AG09309 (cell line): Measurements from ENCODE around the gene GOLT1B.
A peak's percentile ranks its signal among the peaks of the same experiment; 100 is the strongest.

Experiments
- DNase-seq: peaks from one replicate; pipeline ENCODE4 v3.0.0-alpha.2; 2010; ENCODE audit warnings: low read depth
- H3K4me3 ChIP-seq: 2 replicates; pipeline ENCODE4 v1.5.1; 2011; ENCODE audit warnings: mild to moderate bottlenecking, low read depth, low read length, moderate library complexity; ENCODE audit not compliant: control insufficient read depth
- TF ChIP-seq, protein P1 (sequence below): IDR thresholded peaks from 2 replicates; pipeline ENCODE4 v1.5.1; 2011; ENCODE audit warnings: mild to moderate bottlenecking, low read depth, low read length, inconsistent platforms; ENCODE audit not compliant: insufficient read depth, control insufficient read depth; ENCODE audit errors: missing control alignments

The GOLT1B gene

GRCh38 chr12:21516281-21516680, 14.7 kb downstream of the GOLT1B start:
- DNase-seq = no peak
- H3K4me3 ChIP-seq = no peak overlapping the region
- TF ChIP-seq, protein P1, sequence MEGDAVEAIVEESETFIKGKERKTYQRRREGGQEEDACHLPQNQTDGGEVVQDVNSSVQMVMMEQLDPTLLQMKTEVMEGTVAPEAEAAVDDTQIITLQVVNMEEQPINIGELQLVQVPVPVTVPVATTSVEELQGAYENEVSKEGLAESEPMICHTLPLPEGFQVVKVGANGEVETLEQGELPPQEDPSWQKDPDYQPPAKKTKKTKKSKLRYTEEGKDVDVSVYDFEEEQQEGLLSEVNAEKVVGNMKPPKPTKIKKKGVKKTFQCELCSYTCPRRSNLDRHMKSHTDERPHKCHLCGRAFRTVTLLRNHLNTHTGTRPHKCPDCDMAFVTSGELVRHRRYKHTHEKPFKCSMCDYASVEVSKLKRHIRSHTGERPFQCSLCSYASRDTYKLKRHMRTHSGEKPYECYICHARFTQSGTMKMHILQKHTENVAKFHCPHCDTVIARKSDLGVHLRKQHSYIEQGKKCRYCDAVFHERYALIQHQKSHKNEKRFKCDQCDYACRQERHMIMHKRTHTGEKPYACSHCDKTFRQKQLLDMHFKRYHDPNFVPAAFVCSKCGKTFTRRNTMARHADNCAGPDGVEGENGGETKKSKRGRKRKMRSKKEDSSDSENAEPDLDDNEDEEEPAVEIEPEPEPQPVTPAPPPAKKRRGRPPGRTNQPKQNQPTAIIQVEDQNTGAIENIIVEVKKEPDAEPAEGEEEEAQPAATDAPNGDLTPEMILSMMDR = no peak

DNA sequence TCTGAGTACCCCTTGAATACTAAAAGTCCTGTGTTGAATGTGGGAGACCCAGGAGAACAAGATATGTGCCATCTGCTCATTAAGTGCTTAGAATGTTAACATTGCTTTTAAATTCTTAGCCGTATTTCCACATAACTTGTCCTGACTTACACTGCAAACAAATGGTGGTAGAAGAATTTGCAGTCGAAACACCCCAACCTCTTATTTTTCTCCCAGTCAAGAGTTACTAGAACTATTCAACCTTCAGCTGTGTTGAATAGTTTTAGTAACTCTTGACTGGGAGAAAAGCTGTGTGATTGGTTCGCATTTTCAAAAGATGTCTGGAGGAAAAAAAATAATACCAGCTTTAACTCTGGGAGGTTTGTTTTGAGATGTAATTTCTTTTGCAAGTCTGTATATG, 16.9 kb downstream of the GOLT1B start:
- no peak overlapping the region for H3K4me3 ChIP-seq
- no peak for DNase-seq
- TF ChIP-seq, protein P1 = no peak

DNA sequence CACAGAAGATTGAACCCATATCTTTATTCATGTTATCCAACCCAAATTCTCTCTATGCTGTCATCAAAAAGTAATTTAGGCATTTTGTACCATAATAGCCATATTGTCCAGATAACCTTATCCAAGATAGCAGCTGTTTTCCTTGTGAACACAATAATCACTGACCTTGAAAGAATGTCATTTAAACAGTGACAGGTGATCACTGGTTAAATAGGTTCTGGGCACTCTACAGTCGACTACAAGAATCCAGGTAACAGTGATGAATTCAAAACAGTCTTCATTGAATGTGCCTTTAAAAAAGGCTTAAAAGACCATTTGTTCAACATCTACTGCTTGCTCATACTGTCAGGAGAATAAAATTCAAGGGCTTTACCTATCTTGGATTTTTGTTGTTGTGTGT, 20.0 kb downstream of the GOLT1B start:
- no peak overlapping the region for H3K4me3 ChIP-seq
- DNase-seq = no peak
- TF ChIP-seq, protein P1 = no peak

GRCh38 chr12:21523148-21523547, 21.6 kb downstream of the GOLT1B start:
- no peak overlapping the region for H3K4me3 ChIP-seq
- no peak for DNase-seq
- TF ChIP-seq, protein P1 = no peak

DNA sequence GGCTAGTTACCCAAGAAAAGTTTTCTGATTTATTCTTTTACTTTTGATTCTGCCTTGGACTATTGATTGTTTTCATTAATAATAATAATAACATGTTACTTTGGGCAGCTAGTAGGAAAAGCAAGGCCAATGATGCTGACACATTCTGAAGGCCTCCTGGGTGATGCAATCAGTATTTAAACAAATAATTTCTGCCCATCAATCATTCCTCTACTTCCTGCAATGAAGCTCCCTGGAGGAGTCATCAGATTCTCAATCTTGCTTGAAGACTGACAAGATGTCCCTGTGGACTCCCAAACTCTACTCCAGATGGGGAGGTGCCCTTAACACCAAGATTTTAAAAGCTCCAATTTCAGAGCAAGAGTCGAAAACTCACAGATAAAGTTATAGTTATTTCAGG, 24.5 kb downstream of the GOLT1B start, which contains the start of gene SPX:
TSS of gene SPX (plus strand) at position 244 of the 400 bp plus-strand sequence. CDS start 177 bp downstream, outside the sequence.
- no peak for DNase-seq
- H3K4me3 ChIP-seq = peak within 1 kb of the TSS; percentile 66
- TF ChIP-seq, protein P1 = no peak

DNA sequence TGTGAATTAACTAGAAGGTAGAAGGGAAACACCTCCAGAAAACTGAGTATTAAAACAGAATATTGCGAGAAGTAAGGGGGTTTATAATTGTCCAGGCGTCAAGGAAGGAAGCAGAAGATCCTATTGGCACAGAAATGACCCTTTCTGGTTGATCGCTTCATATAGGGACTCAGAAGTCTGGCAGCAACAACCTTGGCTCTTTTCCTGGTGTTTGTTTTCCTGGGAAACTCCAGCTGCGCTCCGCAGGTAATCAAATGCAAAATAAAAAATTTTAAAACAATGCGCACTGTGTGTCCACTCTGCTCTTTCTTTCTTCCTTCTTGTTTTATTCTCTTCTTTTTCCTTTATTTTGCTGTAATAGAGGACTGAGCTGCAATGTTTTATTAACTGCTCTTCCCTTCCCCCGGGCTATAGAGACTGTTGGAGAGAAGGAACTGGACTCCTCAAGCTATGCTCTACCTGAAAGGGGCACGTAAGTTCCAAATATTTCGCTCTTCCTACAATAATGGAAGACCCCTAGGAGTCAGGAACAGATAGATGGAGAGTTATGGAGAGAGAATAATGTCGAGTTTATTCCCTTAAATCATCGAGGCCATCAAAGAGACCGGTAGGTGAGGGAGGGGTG, 25.2 kb downstream of the GOLT1B start:
- no peak for DNase-seq
- H3K4me3 ChIP-seq = peak overlapping the region; percentile 66
- TF ChIP-seq, protein P1 = no peak
